HL-60/S4 treated with phorbol 12-myristate 13-acetate at 8.2 ng/mL for 4 days and 3 days (cell line): ENCODE results near the gene RFC5.
"Not testable (repeated sequence)": the region's sequence is repeated elsewhere in the genome, so short reads cannot be mapped to it uniquely, and the experiment has no call there.

Experiments
- in situ Hi-C: fragments of 300-500 bp; cut with MboI; formaldehyde crosslinking; loops from 2 replicates; pipeline ENCODE4 v1.15.0; 2022; ENCODE audit warnings: low sequenced_read_pairs

RFC5 gene

GRCh38 chr12:118013283-118013682, 3.2 kb upstream of the RFC5 start:
- in situ Hi-C loops, result no loop called here

DNA sequence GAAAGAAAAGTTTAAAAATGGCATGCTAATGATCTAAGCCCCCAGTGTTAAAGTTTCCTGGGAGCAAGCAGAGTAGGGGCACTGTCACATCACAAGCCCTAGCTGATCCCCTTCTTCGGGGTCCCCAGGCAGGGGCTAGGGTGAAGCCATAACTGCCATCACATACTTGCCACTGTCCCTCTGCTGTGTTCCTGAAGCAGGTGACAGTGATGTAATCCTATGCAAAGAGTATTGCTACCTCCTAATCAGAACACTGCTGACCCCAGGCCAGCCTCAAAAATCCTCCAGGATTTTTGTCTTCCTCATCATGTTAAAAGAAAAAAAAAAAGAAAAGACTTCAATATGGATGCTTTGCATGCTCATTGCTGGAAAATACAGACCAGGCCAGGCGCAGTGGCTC, 1.2 kb upstream of the RFC5 start:
- in situ Hi-C loops, result no loop called here

DNA sequence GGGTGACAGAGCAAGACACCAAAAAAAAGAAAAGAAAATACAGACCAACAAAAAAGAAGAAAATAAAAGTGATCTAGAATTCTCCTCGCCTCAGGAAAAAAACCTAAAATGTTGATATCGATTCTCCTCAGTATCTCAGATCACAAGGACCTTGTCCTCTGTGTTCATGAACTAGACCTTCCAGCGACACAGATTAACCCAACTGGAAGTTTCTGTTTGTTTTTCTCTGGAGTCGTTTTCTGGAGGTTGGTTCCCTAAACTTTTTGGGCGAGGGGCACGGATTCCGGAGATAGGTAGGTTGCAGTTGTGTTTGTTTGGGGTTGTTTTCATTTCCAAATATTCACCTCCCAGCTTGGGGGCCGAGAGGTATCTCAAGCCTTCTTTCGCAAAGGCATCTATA, 559 bp upstream of the RFC5 start:
- in situ Hi-C loops, result no loop called here

GRCh38 chr12:118017926-118018325, 1.4 kb downstream of the RFC5 start:
- in situ Hi-C loops, result no loop called here

GRCh38 chr12:118020036-118020435, 3.5 kb downstream of the RFC5 start:
- in situ Hi-C loops, result no loop called here

- in situ Hi-C loops, result not testable (repeated sequence)
These were observed 5.7 kb downstream of the RFC5 start for GRCh38 chr12:118022097-118022727.

DNA sequence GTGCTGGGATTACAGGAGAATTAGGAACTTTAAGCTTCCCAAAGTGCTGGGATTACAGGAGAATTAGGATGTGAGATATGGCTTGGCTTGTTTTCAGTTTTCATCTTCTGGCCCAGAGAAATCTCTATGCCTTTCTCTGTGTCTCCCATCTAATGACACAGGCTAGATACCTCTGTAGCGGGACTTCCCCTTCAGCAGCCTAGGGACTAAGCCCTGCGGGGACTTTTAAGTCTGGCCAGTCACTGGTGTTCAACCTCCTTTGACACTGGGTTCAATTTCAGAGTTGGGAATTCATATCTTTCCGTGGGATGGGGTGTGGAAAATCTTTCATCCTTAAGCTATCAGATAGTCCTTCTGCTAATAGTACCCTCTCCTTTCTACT, 6.2 kb downstream of the RFC5 start:
- in situ Hi-C loops, result no loop called here

- in situ Hi-C loops, result no loop called here
These were observed 6.9 kb downstream of the RFC5 start for GRCh38 chr12:118023301-118023860.

GRCh38 chr12:118025168-118025567, 8.7 kb downstream of the RFC5 start:
- in situ Hi-C loops, result no loop called here

DNA sequence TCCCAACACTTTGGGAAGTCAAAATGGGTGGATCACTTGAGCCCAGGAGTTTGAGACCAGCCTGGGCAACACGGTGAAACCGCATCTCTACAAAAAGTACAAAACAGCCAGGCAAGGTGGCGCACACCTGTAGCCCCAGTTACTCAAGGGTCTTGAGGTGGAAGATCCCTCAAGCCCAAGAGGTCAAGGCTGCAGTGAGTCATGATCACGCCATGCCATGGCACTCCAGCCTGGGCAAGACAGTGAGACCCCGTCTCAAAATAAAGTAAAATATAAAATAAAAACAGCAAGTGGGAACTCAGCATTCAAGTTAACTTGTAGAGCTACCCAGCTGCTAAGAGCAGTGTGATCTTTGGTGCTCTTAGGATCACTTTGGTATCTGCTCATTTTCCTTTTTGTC, 12.7 kb downstream of the RFC5 start:
- in situ Hi-C loops, result no loop called here

GRCh38 chr12:118032188-118032587, 15.7 kb downstream of the RFC5 start:
- in situ Hi-C loops, result no loop called here

DNA sequence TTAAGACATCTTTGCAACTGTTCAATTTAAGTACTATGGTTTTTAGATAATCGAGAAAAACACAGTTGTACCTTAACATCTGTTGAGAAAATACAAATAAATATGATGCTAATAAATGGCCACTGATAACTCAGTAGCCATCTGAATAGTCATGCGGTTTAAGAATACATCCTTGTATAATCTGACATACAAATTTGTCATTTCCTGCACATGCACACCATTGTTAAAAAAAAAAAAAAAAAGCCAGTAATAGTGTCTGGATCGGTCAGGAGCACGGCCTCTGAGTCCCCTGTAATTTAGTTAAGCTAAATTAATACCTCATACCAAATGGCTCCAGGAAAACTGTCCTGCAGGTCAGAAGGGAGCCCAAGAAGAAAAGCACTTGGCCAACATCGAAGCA, 16.8 kb downstream of the RFC5 start:
- in situ Hi-C loops, result no loop called here

- in situ Hi-C loops, result no loop called here
These were observed 17.4 kb downstream of the RFC5 start for GRCh38 chr12:118033902-118034301.

DNA sequence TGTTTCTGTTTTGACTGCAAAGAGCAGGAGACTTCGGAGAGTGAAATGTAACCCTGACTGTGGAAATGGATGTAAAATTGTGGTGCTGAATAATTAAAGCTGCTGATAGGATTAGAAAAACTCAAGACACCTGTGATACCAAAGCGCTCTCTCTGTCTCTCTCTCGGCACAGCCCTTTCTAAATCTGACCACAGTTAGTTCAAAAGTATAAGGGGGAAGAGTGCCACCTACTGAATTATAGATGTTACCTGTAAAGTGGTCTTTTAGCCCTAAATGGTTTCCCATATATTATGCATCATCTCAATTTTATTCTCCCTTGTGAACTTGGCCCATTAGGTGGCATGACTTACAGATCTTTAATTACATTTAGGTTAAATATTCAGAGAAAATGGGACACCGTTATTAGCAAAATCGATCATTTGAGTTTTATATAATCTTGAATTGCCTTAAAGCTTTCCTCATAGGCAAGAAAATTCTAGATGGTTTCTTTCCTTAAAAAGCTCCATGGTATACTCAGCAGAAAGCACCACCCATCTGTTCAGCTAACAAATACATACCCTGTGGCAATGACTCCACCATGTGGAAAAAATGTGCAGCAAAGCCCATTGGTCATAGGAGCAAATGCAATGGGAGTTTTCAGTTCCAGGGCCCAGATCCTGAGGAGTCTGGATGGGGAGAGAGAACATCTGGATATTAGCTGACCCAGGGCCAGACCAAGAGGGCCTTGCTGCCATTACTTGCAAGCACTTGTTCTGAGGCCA, 18.1 kb downstream of the RFC5 start:
- in situ Hi-C loops, result no loop called here

GRCh38 chr12:118035190-118036041, 18.9 kb downstream of the RFC5 start:
- in situ Hi-C loops, result no loop called here

- in situ Hi-C loops, result no loop called here
These were observed 20.3 kb downstream of the RFC5 start for GRCh38 chr12:118036672-118037411.

DNA sequence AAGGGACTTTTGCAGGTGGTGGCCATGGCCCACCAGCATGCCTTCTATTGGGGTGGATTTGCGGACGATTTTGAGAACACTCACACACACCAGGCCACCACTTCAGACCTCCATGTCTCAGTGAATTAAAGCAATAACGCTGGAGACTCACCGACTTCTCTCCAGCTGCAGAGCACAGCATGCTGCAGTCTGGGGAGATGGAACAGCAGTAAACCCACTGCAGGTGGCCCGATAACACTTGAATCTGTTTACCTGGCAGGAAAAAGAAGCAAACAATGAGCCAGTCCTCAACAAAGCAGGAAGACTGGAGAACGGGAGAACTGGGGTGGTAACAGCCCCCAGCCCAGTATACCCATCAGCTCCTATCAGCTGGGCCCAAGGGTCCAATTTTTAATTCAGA, 21.6 kb downstream of the RFC5 start:
- in situ Hi-C loops, result no loop called here

DNA sequence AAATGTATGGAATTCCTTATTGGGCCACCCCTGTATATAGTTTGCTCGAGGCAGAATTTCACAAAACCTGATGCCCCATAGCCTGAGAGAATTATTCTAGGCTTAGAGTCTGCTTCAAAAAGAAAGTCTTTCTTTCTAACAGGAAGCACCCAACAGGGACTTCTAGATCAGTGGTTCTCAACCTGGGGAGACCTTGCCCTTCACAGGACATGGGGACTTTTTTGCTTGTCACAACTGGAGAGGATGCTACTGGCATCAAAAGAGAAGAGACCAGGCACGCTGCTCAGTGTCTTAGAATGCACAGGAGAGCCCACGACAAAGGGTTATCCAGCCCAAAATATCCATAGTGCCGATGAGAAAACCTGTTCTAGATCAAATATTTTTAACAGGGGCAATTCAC, 25.6 kb downstream of the RFC5 start:
- in situ Hi-C loops, result no loop called here

DNA sequence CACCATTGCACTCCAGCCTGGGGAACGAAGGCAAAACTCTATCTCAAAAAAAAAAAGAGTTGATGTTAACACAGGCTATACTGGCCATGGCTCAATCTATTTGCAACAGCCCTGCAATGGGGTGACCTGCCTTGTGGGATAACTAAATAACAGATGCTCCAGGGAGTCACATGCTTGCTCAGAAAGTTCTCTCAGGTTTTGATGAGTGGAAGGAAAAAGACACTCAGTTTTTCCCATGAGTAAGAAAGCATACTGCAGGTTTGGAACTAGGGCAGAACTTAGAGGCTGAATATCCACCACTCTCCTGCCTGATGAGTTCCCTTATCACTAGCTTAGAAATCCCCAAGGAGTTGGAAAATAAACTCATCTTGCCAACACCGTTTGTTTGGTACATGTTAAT, 27.6 kb downstream of the RFC5 start:
- in situ Hi-C loops, result no loop called here

DNA sequence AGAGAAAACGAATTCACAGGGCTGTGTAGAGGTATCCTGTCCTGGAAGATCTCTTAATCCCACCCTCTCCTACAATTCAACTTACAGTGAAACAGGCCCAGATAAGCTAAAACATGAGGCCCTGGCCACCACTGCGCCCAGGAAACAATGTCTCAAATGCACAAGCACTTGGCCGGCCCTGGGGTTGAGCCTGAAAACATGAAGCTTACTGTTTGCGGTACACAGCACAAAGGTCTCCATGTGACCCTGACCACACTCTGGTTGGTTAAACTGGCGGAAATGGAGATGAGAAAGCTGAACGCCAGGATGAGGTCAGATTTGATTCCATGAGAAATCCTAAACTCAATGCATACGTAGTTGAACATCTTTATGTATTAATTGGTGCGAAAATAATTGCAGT, 28.1 kb downstream of the RFC5 start:
- in situ Hi-C loops, result no loop called here

GRCh38 chr12:118046430-118046829, 29.9 kb downstream of the RFC5 start:
- in situ Hi-C loops, result no loop called here
